ENCODE measurements around the gene STAG3.
A peak's percentile ranks its signal among the peaks of the same experiment; 100 is the strongest.

STAG3 gene

DNA sequence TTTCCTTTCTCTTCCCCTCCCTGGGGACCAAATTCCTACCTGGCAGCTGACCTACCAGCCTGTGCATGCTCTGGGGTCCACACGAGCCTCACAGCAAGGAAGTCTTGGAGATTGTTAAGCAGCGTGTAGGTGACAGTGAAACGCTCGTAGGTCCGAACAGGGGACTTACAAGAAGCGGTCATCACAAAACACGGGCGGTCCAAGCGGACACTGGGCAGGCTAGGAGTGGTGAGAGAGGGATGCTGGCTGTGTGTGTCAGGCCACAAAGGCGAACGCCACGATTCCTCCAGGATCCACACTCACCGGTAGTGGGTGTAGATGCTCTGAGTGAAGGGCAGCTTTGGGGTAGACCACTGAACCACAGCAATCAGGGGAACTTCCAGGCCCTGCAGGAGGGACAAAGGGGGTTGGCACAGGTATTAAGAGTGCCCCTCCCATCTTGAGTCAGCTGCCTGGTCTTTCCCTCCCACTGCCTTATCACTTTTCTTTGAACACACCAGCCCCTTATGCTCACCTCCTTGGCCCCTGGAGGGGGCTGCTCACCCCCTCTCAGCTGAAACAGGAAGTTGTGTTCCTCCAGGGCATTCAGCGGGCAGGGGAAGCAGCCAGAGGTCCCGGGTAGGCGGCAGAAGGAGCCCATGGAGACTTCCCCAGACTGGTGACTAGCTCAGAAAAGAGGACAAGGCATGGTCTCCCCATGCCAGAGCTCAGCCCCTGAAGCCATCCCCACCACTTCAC, 21.2 kb upstream of the STAG3 start:
- no peak for TF ChIP-seq Cebpa-rat (IDR thresholded peaks at IDR 0.05)
- Histone ChIP-seq H3K9me3 (no peaks in the 10 kb centered on the region), H3K4me3 (peak overlapping the region; percentile 100), H3K9ac (peak overlapping the region; percentile 94), H3K4me2 (peak overlapping the region; percentile 97), H3K4me1 (peaks cover 72% of the 10 kb centered on the region), H3K27ac (peak overlapping the region; percentile 93), H3K36me3 (peaks cover 51% of the 10 kb centered on the region), H3K27me3 (no peaks in the 10 kb centered on the region), H4K20me1 (peaks cover 60% of the 10 kb centered on the region)

DNA sequence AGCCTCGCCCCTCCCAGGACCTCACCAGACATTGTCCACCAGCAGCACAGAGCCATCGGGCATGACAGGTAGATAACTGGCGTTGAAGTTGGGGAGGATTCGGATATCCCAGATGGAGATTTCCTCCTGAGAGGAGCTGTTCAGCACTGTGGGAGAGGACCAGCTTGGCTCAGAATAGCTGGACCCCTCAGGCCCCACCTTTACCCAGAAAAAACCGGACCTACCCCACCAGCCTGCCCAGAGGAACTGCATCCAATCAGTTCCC, 20.7 kb upstream of the STAG3 start:
- no peaks in the 10 kb centered on the region for H3K27me3 ChIP-seq
- peak overlapping the region; percentile 97 for H3K4me2 ChIP-seq
- H3K9ac ChIP-seq = peak overlapping the region; percentile 94
- H3K4me3 ChIP-seq = peak overlapping the region; percentile 100
- H3K36me3 ChIP-seq = peaks cover 46% of the 10 kb centered on the region
- peaks cover 56% of the 10 kb centered on the region for H4K20me1 ChIP-seq
- peaks cover 67% of the 10 kb centered on the region for H3K4me1 ChIP-seq
- TF ChIP-seq Cebpa-rat (IDR thresholded peaks at IDR 0.05) = no peak
- H3K27ac ChIP-seq = peak overlapping the region; percentile 93
- no peaks in the 10 kb centered on the region for H3K9me3 ChIP-seq

DNA sequence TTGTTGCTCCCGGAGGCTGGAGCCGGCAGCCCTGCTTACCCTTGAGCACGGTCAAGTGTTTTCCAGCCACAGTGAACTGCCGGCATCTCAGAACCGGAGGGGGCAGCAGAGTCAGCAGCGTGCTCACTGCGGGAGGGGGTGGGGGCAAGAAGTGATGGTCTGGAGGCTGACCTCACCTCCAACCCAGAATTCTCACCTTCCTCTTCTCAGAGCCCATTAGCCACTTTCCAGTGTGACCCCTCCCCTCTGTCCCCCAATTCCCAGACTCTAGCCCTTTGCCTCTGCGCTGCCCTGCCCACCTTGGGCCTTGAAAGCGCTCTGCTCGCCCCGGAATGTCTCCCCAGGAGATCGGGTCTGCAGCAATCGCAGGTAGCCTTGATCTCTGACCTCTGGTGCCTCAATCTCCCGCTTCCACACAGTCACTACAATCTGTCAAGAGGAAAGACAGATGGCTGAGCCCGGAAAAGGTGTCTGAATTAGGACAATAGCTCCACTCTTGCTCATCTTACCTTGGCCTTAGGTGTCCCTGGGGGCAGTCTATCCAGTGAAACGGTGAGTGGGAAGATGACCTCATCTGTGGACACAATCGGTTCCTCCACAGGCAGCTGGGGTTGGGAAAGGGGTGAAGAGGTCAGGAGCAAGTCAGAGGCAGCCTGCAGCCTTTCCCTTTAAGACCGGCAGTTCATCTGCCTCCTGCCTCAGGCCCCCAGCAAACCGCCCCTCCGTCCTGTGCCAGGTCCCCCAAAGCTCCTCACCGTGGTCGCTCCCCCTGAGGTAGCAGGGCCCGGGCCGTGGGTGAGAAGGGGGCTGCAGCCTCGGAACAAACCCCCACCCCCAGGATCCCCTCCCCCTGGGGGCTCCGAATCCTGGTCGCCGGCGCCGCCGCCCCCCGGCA, 20.1 kb upstream of the STAG3 start:
- Histone ChIP-seq H3K27me3 (no peaks in the 10 kb centered on the region), H3K27ac (peak overlapping the region; percentile 93), H3K9ac (peak overlapping the region; percentile 94), H3K4me3 (peak overlapping the region; percentile 100), H3K4me2 (peak overlapping the region; percentile 97), H3K4me1 (peaks cover 61% of the 10 kb centered on the region), H4K20me1 (peaks cover 54% of the 10 kb centered on the region), H3K36me3 (peaks cover 43% of the 10 kb centered on the region), H3K9me3 (no peaks in the 10 kb centered on the region)
- TF ChIP-seq Cebpa-rat (IDR thresholded peaks at IDR 0.05) = no peak

DNA sequence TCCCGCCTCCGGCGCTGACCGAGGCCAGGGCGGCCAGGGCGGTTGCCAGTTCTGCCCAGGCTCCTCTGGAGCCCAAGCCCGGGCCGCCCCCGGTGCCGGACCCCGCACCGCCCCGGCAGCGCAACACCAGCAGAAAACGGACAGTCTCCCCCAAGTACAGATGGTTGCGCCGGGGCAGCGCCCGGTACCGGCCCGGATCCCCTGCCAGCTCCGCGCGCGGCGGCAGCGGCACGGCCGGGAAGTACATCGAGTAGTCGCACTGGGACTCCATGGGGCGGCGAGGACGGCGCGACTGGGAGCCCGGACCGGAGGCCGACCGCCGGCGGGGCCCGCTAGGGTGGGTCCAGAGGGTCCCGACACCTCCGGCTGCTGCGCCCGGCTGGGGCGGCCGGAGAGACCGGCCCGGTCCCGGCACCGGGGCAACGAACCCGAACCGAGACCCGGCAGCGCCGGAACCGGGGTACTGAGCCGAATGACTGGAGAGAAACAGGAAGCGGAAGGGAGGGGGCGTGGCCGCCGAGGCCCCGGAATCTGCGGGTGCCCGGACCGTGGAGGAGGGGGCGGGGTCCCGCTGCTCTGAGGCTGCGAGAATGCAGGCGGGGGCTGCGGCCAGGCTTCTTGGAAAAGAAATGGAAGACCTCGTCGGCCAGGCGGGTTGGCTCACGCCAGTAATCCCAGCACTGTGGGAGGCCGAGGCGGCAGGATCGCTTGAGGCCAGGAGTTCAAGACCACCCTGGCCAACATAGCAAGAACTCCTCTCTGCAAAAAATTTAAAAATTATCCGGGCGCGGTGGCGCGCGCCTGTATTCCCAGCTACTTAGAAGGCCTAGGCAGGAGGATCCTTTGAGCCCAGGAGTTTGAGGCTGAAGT, 19.3 kb upstream of the STAG3 start, which contains the start of gene TRAPPC14:
TRAPPC14 (minus strand) TSS at position 495 of the 870 bp plus-strand sequence; CDS start at position 271, 224 bp downstream.
- H3K9me3 ChIP-seq = no peaks in the 10 kb centered on the region
- H3K4me2 ChIP-seq = peak within 1 kb of the TSS; percentile 97
- no peaks in the 10 kb centered on the region for H3K27me3 ChIP-seq
- H3K9ac ChIP-seq = peak within 1 kb of the TSS; percentile 94
- no peak for TF ChIP-seq Cebpa-rat (IDR thresholded peaks at IDR 0.05)
- H3K27ac ChIP-seq = peak within 1 kb of the TSS; percentile 93
- H3K4me3 ChIP-seq = peak within 1 kb of the TSS; percentile 100
- H4K20me1 ChIP-seq = peaks cover 48% of the 10 kb centered on the region
- H3K4me1 ChIP-seq = peaks cover 52% of the 10 kb centered on the region
- peaks cover 34% of the 10 kb centered on the region for H3K36me3 ChIP-seq

DNA sequence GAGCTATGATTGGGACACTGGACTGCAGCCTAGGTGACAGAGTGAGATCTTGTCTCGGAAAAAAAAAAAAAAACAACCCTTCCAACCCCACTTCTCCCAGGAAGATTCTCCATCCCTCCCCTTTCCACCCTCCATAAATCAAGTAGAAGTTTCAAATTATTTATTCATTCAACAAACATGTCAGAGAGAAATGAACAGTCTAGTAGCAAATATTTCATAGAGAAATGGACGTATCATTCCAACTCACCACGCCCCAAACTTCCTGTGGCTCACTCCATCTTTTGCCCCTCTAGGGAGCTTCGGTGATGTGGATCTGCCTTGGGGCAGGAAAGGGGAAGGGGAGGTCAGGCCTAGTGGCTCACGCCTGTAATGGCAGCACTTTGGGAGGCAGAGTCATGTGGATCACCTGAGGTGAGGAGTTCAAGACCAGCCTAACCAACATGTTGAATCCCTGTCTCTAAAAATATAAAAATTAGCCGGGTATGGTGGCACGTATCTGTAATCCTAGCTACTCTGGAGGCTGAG, 18.6 kb upstream of the STAG3 start:
- no peaks in the 10 kb centered on the region for H3K9me3 ChIP-seq
- H3K4me1 ChIP-seq = peaks cover 45% of the 10 kb centered on the region
- H3K36me3 ChIP-seq = peaks cover 27% of the 10 kb centered on the region
- peak overlapping the region; percentile 94 for H3K9ac ChIP-seq
- peak overlapping the region; percentile 97 for H3K4me2 ChIP-seq
- H3K4me3 ChIP-seq = peak overlapping the region; percentile 100
- H3K27ac ChIP-seq = peak overlapping the region; percentile 93
- TF ChIP-seq Cebpa-rat (IDR thresholded peaks at IDR 0.05) = no peak
- no peaks in the 10 kb centered on the region for H3K27me3 ChIP-seq
- H4K20me1 ChIP-seq = peaks cover 41% of the 10 kb centered on the region

DNA sequence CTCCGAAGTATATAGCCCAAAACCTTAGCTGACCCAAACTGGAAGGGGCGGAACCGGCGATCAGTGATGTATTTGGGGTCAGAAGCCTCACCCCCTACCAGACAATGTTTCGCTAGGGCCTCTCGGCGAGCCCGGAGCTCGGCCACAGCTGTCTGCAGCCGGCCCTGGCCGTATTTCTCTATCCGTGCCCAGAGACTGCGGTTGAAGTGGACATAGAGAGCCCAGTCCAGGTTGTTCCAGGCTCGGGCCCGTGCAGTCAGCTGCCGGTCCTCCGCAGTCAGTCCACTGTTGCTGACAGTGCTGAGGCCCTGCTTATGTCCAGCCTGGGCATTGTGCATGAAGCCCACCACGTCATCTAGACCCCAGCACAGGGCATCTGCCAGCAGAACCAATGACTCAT, 17.7 kb upstream of the STAG3 start:
- H3K27ac ChIP-seq = no peak overlapping the region
- H3K4me3 ChIP-seq = no peak overlapping the region
- H3K9ac ChIP-seq = no peak overlapping the region
- no peak for TF ChIP-seq Cebpa-rat (IDR thresholded peaks at IDR 0.05)
- H3K9me3 ChIP-seq = no peaks in the 10 kb centered on the region
- H3K4me1 ChIP-seq = peaks cover 36% of the 10 kb centered on the region
- peaks cover 32% of the 10 kb centered on the region for H4K20me1 ChIP-seq
- H3K36me3 ChIP-seq = peaks cover 18% of the 10 kb centered on the region
- H3K4me2 ChIP-seq = no peak overlapping the region
- no peaks in the 10 kb centered on the region for H3K27me3 ChIP-seq

DNA sequence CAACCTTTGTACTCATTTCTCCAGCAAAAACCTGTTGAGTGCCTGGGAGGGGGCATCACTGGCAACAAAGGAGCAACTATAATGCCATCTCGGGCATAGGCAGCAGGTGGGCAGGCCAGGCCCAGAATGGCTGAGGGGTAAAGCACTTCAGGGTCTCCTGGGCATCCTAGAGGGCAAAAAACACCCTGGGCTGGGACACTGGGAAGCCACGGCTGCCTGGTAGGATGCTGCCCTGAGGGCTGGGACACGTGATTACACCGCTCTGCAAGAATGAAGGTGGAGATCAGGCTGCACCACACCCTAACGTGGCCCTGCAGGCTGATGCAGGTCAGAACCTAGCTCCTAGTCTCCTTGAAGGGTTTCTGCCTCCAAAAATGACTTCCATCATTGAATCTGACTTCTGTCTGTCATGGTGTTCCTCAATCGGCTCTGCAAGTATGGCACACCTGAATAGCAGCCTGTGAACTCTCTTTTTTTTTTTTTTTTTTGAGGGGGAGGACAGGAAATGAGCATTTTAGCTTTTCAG, 14.6 kb upstream of the STAG3 start:
- Histone ChIP-seq H3K9me3 (no peaks in the 10 kb centered on the region), H3K4me3 (no peak overlapping the region), H3K27me3 (peaks cover 27% of the 10 kb centered on the region), H3K9ac (no peak overlapping the region), H3K27ac (no peak overlapping the region), H4K20me1 (0 out of 2 replicates have a peak, but pooled peaks cover 13% of the 10 kb centered on the region), H3K4me1 (peaks cover 23% of the 10 kb centered on the region), H3K36me3 (no peaks in the 10 kb centered on the region), H3K4me2 (no peak overlapping the region)
- TF ChIP-seq Cebpa-rat (IDR thresholded peaks at IDR 0.05) = no peak

DNA sequence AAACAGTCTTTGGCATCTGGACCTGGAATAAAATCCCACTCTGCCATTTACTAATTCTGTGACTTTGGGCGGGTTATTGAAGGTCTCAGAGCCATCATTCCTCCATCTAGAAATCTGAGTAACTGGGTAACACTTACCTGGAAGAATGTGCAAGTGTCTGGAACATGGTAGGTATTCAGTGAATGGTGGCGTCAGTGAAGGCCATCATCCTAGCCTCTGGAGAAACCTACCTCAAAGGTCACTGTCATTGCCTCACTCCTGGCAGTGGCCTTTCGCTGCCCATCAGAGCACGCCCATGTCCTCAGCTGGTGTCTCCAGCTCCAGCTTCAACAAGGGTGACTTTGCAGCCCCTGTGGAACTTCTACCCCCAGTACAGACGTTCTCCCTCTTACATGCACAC, 13.8 kb upstream of the STAG3 start:
- Histone ChIP-seq H3K4me1 (peaks cover 28% of the 10 kb centered on the region), H3K4me2 (no peak overlapping the region), H3K36me3 (no peaks in the 10 kb centered on the region), H3K9me3 (no peaks in the 10 kb centered on the region), H3K27ac (no peak overlapping the region), H3K9ac (no peak overlapping the region), H4K20me1 (peaks cover 17% of the 10 kb centered on the region), H3K27me3 (peaks cover 35% of the 10 kb centered on the region), H3K4me3 (no peak overlapping the region)
- TF ChIP-seq Cebpa-rat (IDR thresholded peaks at IDR 0.05) = no peak
